HG02981 (cell line): ENCODE results near the gene BORCS6.
"Not testable (repeated sequence)": the region's sequence is repeated elsewhere in the genome, so short reads cannot be mapped to it uniquely, and the experiment has no call there.

Experiments
- ATAC-seq: cut with Tn5 transposase; IDR thresholded peaks from one replicate; pipeline ENCODE4 v1.9.1; 2021; ENCODE audit warnings: mild to moderate bottlenecking, moderate library complexity; ENCODE audit not compliant: unreplicated experiment

BORCS6 gene

GRCh38 chr17:8175795-8176196 lies 14.2 kb downstream of the BORCS6 start:
- ATAC-seq = no peak

- ATAC-seq = no peak
Observed at GRCh38 chr17:8173871-8174322, 16.1 kb downstream of the BORCS6 start.

GRCh38 chr17:8173056-8173870 lies 16.7 kb downstream of the BORCS6 start:
- ATAC-seq = peak; percentile 65

- not testable (repeated sequence) for ATAC-seq
Observed at GRCh38 chr17:8170186-8170585, 19.8 kb downstream of the BORCS6 start.

- ATAC-seq = no peak
Observed at GRCh38 chr17:8167526-8167925, 22.5 kb downstream of the BORCS6 start.

GRCh38 chr17:8166731-8167130 lies 23.2 kb downstream of the BORCS6 start:
- no peak for ATAC-seq

- ATAC-seq = no peak
Observed at GRCh38 chr17:8164815-8165131, 25.2 kb downstream of the BORCS6 start.

- ATAC-seq = no peak
Observed at GRCh38 chr17:8163978-8164814, 25.8 kb downstream of the BORCS6 start.

GRCh38 chr17:8162997-8163977 lies 26.7 kb downstream of the BORCS6 start:
- ATAC-seq = no peak

GRCh38 chr17:8162233-8162996 lies 27.6 kb downstream of the BORCS6 start, which contains the start of gene VAMP2:
TSS of gene VAMP2 (minus strand) at chr17:8162948. CDS start at chr17:8162879, 69 bp downstream.
- ATAC-seq = no peak

GRCh38 chr17:8161289-8162232 lies 28.4 kb downstream of the BORCS6 start:
- no peak for ATAC-seq

- ATAC-seq = no peak
Observed at GRCh38 chr17:8160741-8161221, 29.2 kb downstream of the BORCS6 start.

GRCh38 chr17:8160224-8160577 lies 29.8 kb downstream of the BORCS6 start:
- no peak for ATAC-seq

GRCh38 chr17:8159459-8160223 lies 30.3 kb downstream of the BORCS6 start:
- no peak for ATAC-seq

GRCh38 chr17:8159032-8159400 lies 31.0 kb downstream of the BORCS6 start:
- ATAC-seq = no peak

GRCh38 chr17:8158267-8159031 lies 31.5 kb downstream of the BORCS6 start:
- no peak for ATAC-seq

GRCh38 chr17:8156246-8156992 lies 33.6 kb downstream of the BORCS6 start:
- ATAC-seq = peak; percentile 74
